K562 (cell line): Measurements from ENCODE around the gene RELL2. TPM values are rescaled to one million over a fixed set of nuclear protein-coding genes. Genes with fewer than 3 reads are reported as not detected.

Experiments
- EZH2 ChIP-seq: IDR thresholded peaks from 2 replicates; pipeline ENCODE4 v1.6.1; 2012; ENCODE audit warnings: low read depth, mild to moderate bottlenecking, inconsistent platforms, low read length, borderline replicate concordance
- GATAD2B ChIP-seq: fragments of 450-650 bp; IDR thresholded peaks from 2 replicates; pipeline ENCODE4 v1.6.1; 2017; ENCODE audit warnings: mild to moderate bottlenecking, borderline replicate concordance
- HSF4 ChIP-seq: fragments of 250-450 bp; sonication (Bioruptor Pico); IDR thresholded peaks from 2 replicates; pipeline ENCODE4 v2.1.2; 2022; ENCODE audit warnings: mild to moderate bottlenecking, moderate library complexity, borderline replicate concordance
- OTX1 ChIP-seq: fragments of 450-650 bp; formaldehyde crosslinking; IDR thresholded peaks from 2 replicates; pipeline ENCODE4 v1.4.0; 2022; ENCODE audit warnings: mild to moderate bottlenecking
- XRCC5 ChIP-seq: fragments of 200-400 bp; formaldehyde crosslinking; IDR thresholded peaks from 2 replicates; pipeline ENCODE4 v1.6.1; 2017; ENCODE audit warnings: low read depth, mild to moderate bottlenecking, low read length
- ZEB2 ChIP-seq: fragments of 450-650 bp; IDR thresholded peaks from 2 replicates; pipeline ENCODE4 v1.6.1; 2016
- ZFX ChIP-seq: sonication (generic); formaldehyde crosslinking; IDR thresholded peaks from 2 replicates; pipeline ENCODE4 v1.8.0; 2022; ENCODE audit warnings: mild to moderate bottlenecking, missing genetic modification reagents, moderate library complexity
- polyA plus RNA-seq, 8 experiments: library from polyadenylated mRNA; depleted of rRNA in 4 of 8; stranded (reverse) in 5 of 8; unstranded in 3 of 8; fragments of >200 nt; fragmentation: Nextera tagmentation in 2 of 8; fragmentation: Illumina TruSeq in 1 of 8; extraction: Ambion mirVana in 2 of 8; extraction: Trizol in 1 of 8; gene quantifications; 2 replicates each; pipeline versions ENCODE4 v1.2.1 to v1.2.3, GENCODE V29; 2011 to 2014; ENCODE audit warnings: inconsistent platforms in 1 of 8, missing spikeins in 1 of 8
- total RNA-seq, 7 experiments: library from RNA; depleted of rRNA in 6 of 7; stranded (reverse); fragments of >200 nt in 6 of 7; fragmentation: Illumina TruSeq in 2 of 7; extraction: Trizol in 2 of 7; gene quantifications; 2 replicates each; pipeline versions ENCODE4 v1.2.1 to v1.2.3, GENCODE V29; 2011 to 2021; ENCODE audit warnings: low replicate concordance in 1 of 7
- TF ChIP-seq, protein P1 (sequence below): fragments of 250-450 bp; sonication (Bioruptor Pico); IDR thresholded peaks from 2 replicates; pipeline ENCODE4 v1.4.0; 2020
- TF ChIP-seq, protein P2 (sequence below): sonication (generic); formaldehyde crosslinking; IDR thresholded peaks from 2 replicates; pipeline ENCODE4 v1.8.1; 2023; ENCODE audit warnings: missing genetic modification reagents, mild to moderate bottlenecking, borderline replicate concordance
- TF ChIP-seq, protein P3 (sequence below): fragments of 450-650 bp; formaldehyde crosslinking; IDR thresholded peaks from 2 replicates; pipeline ENCODE4 v1.4.0; 2020; ENCODE audit warnings: mild to moderate bottlenecking, mixed read lengths
- TF ChIP-seq, protein P4 (sequence below): fragments of 450-650 bp; IDR thresholded peaks from 2 replicates; pipeline ENCODE4 v1.6.1; 2017; ENCODE audit warnings: antibody characterized with exemption
- TF ChIP-seq, protein P5 (sequence below): fragments of 250-450 bp; sonication (Bioruptor Pico); IDR thresholded peaks from 2 replicates; pipeline ENCODE4 v1.5.0; 2021

The RELL2 gene
- total and polyA plus RNA-seq, 9 of the 15 experiments (the other 6 are each of a cell fraction or from before 2014, with no cell fraction given) = 0.06 to 36.0 (median 14.3) TPM

DNA sequence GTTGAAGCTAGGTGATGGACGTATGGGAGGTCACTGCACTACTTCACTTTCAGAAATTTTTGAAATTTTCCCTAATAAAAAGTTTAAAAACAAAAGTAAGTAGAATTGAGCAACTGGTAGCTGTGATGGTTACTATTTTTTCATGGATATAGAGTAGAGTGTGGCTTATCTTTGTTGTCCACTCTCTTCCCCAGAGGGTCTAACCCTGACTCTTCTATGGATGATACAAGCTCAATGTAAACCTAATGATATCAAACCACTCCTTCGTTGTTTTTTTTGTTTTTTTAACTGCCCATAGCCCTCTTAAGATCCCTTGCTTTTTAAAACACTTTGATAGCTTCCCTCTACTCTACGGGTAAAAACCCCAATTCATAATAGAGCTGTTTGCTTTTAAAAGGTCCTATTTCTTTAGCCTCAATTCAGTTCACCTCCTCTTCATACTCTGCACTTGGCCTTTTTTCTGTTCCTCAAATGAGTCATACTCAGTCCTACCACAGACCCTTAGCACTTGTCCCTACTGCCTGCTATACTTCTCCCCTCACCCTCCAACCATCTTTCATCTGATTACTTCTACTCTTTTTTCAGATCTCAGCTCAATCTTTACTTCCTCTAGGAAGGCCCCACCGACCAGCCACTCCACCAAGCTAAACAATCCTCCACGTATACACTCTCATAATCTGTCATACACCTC lies 2.8 kb upstream of the RELL2 start (continued):
- TF ChIP-seq, protein P1, sequence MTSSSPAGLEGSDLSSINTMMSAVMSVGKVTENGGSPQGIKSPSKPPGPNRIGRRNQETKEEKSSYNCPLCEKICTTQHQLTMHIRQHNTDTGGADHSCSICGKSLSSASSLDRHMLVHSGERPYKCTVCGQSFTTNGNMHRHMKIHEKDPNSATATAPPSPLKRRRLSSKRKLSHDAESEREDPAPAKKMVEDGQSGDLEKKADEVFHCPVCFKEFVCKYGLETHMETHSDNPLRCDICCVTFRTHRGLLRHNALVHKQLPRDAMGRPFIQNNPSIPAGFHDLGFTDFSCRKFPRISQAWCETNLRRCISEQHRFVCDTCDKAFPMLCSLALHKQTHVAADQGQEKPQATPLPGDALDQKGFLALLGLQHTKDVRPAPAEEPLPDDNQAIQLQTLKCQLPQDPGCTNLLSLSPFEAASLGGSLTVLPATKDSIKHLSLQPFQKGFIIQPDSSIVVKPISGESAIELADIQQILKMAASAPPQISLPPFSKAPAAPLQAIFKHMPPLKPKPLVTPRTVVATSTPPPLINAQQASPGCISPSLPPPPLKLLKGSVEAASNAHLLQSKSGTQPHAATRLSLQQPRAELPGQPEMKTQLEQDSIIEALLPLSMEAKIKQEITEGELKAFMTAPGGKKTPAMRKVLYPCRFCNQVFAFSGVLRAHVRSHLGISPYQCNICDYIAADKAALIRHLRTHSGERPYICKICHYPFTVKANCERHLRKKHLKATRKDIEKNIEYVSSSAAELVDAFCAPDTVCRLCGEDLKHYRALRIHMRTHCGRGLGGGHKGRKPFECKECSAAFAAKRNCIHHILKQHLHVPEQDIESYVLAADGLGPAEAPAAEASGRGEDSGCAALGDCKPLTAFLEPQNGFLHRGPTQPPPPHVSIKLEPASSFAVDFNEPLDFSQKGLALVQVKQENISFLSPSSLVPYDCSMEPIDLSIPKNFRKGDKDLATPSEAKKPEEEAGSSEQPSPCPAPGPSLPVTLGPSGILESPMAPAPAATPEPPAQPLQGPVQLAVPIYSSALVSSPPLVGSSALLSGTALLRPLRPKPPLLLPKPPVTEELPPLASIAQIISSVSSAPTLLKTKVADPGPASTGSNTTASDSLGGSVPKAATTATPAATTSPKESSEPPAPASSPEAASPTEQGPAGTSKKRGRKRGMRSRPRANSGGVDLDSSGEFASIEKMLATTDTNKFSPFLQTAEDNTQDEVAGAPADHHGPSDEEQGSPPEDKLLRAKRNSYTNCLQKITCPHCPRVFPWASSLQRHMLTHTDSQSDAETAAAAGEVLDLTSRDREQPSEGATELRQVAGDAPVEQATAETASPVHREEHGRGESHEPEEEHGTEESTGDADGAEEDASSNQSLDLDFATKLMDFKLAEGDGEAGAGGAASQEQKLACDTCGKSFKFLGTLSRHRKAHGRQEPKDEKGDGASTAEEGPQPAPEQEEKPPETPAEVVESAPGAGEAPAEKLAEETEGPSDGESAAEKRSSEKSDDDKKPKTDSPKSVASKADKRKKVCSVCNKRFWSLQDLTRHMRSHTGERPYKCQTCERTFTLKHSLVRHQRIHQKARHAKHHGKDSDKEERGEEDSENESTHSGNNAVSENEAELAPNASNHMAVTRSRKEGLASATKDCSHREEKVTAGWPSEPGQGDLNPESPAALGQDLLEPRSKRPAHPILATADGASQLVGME (CRISPR knock-in tag) = no peak
- TF ChIP-seq ZFX (CRISPR knock-in tag) (no peak), HSF4 (CRISPR knock-in tag) (no peak), GATAD2B (no peak), XRCC5 (no peak), OTX1 (CRISPR knock-in tag) (no peak), EZH2 (no peak), ZEB2 (no peak)
- TF ChIP-seq, protein P2, sequence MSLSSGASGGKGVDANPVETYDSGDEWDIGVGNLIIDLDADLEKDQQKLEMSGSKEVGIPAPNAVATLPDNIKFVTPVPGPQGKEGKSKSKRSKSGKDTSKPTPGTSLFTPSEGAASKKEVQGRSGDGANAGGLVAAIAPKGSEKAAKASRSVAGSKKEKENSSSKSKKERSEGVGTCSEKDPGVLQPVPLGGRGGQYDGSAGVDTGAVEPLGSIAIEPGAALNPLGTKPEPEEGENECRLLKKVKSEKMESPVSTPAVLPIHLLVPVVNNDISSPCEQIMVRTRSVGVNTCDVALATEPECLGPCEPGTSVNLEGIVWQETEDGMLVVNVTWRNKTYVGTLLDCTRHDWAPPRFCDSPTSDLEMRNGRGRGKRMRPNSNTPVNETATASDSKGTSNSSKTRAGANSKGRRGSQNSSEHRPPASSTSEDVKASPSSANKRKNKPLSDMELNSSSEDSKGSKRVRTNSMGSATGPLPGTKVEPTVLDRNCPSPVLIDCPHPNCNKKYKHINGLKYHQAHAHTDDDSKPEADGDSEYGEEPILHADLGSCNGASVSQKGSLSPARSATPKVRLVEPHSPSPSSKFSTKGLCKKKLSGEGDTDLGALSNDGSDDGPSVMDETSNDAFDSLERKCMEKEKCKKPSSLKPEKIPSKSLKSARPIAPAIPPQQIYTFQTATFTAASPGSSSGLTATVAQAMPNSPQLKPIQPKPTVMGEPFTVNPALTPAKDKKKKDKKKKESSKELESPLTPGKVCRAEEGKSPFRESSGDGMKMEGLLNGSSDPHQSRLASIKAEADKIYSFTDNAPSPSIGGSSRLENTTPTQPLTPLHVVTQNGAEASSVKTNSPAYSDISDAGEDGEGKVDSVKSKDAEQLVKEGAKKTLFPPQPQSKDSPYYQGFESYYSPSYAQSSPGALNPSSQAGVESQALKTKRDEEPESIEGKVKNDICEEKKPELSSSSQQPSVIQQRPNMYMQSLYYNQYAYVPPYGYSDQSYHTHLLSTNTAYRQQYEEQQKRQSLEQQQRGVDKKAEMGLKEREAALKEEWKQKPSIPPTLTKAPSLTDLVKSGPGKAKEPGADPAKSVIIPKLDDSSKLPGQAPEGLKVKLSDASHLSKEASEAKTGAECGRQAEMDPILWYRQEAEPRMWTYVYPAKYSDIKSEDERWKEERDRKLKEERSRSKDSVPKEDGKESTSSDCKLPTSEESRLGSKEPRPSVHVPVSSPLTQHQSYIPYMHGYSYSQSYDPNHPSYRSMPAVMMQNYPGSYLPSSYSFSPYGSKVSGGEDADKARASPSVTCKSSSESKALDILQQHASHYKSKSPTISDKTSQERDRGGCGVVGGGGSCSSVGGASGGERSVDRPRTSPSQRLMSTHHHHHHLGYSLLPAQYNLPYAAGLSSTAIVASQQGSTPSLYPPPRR (CRISPR knock-in tag) = no peak
- TF ChIP-seq, protein P3, sequence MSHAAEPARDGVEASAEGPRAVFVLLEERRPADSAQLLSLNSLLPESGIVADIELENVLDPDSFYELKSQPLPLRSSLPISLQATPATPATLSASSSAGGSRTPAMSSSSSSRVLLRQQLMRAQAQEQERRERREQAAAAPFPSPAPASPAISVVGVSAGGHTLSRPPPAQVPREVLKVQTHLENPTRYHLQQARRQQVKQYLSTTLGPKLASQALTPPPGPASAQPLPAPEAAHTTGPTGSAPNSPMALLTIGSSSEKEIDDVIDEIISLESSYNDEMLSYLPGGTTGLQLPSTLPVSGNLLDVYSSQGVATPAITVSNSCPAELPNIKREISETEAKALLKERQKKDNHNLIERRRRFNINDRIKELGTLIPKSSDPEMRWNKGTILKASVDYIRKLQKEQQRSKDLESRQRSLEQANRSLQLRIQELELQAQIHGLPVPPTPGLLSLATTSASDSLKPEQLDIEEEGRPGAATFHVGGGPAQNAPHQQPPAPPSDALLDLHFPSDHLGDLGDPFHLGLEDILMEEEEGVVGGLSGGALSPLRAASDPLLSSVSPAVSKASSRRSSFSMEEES (CRISPR knock-in tag) = no peak
- TF ChIP-seq, protein P4, sequence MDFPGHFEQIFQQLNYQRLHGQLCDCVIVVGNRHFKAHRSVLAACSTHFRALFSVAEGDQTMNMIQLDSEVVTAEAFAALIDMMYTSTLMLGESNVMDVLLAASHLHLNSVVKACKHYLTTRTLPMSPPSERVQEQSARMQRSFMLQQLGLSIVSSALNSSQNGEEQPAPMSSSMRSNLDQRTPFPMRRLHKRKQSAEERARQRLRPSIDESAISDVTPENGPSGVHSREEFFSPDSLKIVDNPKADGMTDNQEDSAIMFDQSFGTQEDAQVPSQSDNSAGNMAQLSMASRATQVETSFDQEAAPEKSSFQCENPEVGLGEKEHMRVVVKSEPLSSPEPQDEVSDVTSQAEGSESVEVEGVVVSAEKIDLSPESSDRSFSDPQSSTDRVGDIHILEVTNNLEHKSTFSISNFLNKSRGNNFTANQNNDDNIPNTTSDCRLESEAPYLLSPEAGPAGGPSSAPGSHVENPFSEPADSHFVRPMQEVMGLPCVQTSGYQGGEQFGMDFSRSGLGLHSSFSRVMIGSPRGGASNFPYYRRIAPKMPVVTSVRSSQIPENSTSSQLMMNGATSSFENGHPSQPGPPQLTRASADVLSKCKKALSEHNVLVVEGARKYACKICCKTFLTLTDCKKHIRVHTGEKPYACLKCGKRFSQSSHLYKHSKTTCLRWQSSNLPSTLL = no peak
- TF ChIP-seq, protein P5, sequence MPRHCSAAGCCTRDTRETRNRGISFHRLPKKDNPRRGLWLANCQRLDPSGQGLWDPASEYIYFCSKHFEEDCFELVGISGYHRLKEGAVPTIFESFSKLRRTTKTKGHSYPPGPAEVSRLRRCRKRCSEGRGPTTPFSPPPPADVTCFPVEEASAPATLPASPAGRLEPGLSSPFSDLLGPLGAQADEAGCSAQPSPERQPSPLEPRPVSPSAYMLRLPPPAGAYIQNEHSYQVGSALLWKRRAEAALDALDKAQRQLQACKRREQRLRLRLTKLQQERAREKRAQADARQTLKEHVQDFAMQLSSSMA = no peak
